HG03045 (cell line): ENCODE measurements around the gene KCTD2.
A peak's percentile ranks its signal among the peaks of the same experiment; 100 is the strongest.
"Not testable (repeated sequence)": the region's sequence is repeated elsewhere in the genome, so short reads cannot be mapped to it uniquely, and the experiment has no call there.

Source experiments
- ATAC-seq: cut with Tn5 transposase; IDR thresholded peaks from one replicate; pipeline ENCODE4 v1.9.1; 2021; ENCODE audit warnings: mild to moderate bottlenecking, moderate library complexity; ENCODE audit not compliant: unreplicated experiment

Gene KCTD2

DNA sequence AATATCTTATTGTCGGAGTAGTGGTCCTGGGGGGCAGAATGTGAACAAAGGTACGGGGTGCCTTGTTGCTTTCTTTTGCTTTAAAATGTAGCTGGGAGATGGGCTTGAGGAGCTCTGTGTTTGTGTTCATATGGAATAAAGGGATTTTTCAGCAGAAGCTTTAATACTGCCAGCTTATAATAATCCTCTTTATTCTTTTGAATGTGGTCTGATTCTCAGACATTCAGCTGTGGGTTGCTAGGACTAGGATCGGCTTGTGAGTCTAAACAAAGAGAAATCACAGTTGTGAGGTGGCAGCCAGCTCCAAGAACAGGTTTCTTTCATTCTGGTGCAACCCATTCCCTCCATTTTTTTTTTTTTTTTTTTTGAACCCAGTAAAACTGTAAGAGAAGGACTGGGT is 27.3 kb upstream of the KCTD2 start:
- ATAC-seq = no peak

DNA sequence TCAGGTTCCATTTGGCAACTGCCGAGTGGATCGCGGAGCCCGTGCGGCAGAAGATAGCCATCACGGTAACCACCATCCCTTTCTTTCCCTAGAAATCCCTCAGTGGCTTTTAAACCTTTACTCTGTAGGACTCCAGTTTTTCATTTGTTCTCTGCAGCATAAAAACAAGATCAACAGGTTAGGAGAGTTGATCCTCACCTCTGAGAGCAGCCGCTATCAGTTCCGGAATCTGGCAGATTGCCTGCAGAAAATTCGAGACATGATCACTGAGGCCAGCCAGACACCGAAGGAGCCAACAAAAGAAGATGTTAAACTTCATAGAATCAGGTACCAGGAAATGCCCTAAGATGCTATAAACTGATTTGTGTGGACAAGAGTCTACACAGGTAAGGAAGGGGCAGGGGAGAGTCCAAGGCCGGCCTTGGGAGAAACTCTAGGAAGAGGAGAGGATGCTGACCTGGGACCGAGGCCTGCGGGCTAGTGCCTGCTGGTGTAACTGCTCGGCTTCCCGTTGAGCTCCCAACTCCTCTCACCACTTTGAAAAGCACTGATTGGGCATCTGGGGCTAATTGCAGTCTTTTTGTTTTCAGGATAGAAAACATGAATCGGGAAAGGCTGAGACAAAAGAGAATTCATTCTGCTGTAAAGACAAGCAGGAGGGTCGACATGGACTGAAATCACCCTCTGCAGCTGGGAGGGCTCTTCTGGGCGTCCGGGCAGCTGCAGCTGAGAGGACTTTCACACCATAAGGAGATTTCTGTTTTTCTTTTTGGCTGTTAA is 26.5 kb upstream of the KCTD2 start:
- no peak for ATAC-seq

DNA sequence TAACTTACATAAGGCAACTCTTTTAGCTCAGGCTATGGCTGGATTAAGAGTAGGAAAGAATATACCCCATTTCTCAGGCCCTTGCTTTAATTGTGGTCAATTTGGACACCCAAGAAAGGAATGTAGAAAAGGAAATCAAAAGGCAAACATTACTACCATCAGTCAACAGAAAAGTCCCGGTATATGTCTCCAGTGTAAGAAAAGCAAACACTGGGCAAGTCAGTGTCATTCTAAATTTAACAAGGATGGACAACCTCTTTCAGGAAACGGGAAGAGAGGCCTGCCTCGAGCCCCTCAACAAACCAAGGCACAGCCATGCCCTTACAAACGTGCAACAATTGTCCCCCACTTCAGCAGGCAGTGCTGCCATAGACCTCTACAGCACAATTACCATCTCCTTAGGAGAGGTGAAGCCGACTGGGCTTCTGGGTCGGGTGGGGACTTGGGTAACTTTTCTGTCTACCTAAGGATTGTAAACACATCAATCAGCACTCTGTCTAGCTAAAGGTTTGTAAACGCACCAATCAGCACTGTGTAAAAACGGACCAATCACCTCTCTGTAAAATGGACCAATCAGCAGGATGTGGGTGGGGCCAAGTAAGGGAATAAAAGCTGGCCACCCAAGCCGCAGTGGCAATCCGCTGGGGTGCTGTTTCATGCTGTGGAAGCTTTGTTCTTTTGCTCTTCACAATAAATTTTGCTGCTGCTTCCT is 22.2 kb upstream of the KCTD2 start:
- no peak for ATAC-seq

DNA sequence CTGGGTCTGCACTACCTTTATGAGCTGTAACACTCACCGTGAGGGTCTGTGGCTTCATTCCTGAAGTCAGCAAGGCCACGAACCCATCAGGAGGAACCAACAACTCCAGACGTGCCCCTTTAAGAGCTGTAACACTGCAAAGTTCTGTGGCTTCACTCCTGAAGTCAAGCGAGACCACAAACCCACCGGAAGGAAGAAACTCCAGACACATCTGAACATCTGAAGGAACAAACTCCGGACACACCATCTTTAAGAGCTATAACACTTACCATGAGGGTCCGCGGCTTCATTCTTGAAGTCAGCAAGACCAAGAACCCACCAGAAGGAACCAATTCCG is 21.7 kb upstream of the KCTD2 start:
- not testable (repeated sequence) for ATAC-seq

DNA sequence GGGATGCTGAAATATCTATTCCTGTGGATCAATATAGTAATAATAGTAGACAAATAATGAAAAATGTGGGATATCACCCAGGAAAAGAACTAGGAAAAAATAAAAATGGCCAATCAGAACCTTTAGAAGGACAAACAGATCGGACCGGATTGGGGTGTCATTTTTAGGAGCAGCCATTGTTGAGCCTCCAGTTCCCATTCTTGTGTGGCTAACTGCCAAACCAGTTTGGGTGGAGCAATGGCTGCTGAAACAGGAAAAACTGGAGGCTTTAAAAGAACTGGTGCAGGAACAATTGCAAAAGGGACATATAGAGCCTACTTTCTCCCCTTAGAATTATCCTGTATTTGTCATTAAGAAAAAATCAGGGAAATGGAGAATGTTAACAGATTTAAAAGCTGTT is 20.4 kb upstream of the KCTD2 start:
- ATAC-seq = not testable (repeated sequence)

DNA sequence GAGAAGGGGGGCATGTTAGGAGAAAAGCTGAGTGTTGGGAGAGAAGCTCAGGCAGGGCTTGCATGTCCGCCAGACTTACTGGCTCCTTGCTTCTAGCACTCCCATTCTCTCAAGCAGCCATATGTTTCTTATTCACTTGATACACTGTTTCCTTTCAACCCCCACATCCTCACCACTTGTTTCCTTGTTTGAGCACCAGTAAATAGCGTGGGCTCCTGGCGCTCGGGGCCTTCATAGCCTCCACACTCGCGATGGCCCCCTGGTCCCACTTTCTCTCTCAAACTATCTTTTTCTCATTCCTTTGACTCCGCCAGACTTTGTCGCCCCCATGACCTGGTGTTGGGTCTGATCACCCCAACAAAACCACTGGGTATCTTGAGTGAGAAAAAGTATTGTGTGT is 16.9 kb upstream of the KCTD2 start:
- ATAC-seq = no peak

DNA sequence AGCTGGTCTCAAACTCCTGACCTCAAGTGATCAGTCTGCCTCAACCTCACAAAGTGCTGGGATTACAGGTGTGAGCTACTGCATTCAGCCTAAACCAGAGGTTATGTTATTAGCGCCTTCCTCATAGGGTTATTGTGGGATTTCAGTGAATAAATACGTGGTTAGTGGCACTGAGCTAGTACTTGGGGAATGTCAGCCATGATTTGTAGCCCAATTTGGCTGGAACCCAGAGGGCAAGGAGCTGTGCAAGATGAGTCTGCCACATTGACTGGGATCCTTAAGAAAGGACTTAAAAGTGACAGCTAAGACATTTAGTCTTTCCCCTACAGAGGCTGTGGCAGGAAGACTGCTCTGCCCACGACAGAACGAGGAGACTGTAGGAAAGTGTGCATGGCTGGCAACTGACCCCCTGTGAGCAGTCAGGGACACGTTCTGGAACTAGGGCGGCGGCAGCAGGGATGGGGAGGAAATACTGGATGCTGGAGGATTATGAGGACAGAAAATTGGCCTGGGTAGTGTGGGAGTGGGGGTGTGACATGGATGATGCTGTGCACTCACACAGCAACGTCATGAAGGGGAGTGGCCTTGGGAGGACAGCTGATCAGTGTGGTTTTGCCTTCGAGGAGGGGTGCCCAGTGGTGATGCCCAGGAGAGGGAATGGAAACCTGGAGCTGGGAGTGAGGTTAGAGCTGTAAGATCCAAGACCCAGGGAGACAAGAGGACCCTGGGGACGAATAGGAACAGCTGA is 14.9 kb upstream of the KCTD2 start:
- ATAC-seq = no peak

DNA sequence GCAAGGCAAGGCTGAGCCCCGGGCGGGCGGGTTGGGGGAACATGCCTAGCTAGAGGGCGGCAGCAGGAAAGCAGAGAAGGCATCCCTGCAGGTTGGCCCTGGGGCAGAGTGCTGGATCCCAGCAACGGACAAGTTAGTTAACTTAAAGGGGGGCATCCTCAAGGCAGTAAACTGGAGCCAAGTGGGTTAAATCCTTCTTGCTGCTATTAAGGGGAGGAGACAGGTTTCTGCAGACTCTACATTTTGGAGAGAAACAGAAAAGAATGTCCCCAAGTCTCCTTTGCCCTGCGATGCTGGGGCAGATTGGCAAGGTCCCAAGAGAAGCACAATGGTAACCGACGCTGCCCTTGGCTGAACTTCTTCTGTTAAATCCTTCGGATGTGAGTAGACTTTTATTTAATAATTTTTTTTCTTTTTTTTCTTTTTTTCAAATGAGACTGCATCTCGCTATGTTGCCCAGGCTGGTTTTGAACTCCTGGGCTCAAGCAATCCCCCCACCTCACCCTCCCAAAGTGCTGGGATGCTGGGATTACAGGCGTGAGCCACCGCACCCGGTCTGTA is 14.2 kb upstream of the KCTD2 start:
- no peak for ATAC-seq

DNA sequence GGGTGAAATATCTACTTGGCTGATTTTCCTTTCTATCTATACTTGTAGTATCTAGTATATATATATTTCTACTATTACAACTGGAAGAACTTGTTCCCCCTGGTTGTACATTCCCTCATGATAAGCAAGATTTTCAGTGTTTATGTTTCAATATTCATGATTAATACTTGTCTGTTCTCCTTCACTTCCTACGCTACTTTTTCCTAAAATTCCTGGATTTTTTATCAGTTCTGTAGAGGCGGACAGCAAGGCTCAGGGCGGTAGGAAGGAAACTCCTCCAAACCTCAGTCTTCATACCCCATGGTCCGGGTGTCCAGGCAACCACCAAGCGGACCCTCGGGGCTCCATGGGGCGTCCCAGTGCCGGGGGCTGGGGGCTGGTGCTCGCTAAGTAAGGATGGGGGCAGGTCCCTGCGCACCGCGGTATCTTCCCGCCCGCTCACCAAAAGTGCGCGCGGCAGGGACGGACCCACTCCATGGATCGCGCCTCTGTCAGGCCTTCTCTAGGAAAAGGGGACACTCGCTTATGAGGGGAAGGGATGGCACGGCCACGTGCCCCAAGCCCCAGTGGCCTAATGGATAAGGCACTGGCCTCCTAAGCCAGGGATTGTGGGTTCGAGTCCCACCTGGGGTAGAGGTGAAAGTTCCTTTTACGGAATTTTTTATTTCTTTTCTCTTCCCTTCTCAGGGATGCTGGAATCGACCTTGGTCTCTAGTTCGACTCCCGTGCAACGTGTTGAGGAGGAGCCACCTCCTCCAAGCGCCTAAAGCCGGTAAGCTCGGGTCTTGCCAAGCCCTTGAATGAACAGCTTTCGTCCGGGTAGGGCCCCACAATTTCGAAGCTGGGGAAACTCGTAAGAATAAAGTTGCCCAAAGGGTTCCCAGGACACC is 13.4 kb upstream of the KCTD2 start:
- ATAC-seq = peak; percentile 38

DNA sequence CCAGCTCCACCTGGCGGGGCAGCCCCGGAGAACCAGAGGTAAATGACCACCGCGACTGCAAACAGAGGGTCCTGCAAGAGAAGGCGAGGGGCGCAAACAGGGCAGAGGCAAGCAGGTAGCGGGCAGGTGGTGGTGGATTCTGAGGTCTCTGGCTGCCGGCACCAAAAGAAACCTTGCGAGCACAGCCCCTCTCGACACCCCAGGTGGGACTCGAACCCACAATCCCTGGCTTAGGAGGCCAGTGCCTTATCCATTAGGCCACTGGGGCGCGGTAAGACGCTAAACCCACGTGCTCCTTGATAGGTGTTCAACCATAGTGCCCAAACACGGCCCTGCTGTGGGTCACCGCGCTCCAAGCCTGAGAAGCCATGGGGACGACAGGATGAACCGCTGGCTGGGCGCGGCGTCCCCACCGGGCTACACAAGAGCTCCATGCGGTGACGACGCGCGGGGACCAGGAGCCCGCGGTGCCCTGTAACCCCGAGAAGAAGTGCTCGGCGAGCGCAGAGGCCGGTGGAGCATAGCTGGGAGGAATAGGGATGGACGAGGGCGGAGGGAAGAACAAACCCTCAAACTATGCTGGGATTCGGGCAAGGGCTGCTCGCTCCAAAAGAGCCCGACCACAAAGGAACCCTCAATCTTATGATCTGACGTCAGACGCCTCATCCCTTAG is 12.7 kb upstream of the KCTD2 start:
- peak; percentile 37 for ATAC-seq

DNA sequence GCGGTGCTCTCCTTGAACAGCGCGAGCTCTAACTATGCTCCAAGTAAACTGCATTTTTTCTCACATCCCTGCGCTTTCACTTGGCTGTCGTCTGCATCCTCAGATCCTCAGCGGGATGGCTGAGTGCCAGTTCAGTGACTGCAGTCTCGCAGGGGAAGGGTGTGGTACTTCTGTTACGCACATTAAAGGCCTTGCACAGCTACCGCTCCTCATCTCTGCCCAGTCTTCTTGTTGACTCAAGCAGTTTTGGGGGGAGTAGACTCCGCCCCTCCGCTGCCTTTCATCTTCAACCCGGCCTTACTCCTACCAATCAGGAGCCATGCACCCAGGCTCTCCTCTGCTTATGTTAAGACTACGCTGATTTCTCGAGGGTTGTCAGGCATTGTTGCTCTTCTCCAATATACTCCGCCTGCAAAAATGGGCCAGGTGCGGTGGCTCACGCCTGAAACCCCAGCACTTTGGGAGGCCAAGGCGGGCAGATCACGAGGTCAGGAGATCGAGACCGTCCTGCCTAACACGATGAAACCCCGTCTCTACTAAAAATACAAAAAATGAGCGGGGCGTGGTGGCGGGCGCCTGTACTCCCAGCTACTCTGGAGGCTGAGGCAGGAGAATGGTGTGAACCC is 10.3 kb upstream of the KCTD2 start:
- no peak for ATAC-seq

DNA sequence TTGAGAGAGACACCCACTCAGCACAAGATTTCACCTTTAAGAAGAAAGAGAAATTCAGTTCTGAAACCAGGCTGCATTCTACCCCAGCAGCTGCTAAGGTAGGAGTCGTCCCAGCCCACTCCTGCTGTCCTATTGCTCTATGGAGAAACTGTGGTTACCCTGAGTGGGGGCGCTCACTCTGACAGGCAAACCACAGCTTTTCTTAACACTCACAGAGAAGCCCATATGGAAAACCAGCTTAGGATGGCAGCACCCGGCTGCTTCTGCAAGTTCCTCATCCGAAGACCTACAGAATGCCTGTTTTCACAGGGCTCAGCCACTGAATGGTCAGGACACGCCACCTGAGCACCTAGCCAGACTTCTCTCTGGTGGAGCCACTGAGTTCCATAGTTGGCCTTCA is 7.8 kb upstream of the KCTD2 start:
- no peak for ATAC-seq

DNA sequence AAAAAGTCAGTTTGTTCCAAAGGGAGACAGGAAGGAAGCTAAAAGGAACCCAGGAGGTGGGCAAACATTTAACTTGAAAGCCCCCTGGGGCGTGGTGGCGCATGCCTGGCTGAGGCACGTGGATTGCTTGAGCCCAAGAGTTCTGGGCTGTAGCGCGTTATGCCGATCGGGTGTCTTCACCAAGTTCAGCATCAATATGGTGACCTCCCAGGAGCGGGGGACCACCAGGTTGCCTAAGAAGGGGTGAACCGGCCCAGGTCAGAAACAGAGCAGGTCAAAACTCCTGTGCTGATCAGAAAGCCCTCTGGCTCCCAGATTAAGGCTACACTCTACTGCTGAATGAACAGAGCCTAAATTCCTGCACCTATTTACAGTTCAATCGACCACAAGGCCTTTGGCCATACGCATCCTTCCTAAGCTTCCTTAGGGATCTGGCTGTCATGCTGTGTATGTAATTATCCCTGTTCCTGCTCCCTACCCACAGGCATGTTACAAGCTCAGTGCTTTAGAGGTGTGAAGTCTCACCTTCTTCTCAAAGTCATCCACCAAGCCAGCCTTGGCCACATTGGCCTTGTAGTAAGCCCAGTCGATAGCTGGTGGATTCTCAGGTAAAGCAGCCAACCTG is 5.3 kb upstream of the KCTD2 start:
- ATAC-seq = no peak

DNA sequence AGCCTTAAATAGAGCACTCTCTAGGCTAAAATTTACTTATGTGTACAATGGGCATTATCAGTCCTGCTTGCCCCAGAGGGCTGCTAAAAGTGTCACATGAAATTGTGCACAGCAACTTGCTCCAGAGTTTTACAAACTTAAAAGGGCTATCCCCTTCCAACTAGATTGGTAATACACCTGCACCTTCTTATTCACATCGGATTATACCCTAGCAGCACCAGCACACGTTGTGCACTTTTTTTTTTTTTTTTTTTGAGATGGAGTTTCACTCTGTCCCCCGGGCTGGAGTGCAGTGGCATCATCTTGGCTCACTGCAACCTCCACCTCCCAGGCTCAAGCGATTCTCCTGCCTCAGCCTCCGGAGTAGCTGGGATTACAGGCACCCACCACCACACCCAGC is 3.2 kb upstream of the KCTD2 start:
- not testable (repeated sequence) for ATAC-seq

DNA sequence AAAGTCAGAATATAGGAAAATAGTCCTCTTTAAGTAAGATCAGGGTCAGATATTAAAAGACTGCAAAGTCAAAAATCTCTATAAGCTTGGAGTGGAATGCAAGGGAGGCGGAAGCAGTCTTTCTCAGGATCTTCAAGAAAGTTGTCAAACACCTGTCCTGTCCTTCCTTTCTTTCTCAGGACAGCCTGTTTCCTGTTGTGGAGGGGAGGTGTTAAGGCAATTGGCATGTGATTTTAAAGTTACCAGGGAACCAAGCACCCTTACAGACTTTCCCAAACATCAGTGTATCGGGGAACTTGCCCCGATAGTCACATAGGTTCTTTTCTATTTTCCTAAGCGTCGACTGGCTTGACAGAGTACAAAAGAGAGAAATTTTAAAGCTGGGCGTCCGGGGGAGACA is 2.3 kb upstream of the KCTD2 start:
- ATAC-seq = no peak

DNA sequence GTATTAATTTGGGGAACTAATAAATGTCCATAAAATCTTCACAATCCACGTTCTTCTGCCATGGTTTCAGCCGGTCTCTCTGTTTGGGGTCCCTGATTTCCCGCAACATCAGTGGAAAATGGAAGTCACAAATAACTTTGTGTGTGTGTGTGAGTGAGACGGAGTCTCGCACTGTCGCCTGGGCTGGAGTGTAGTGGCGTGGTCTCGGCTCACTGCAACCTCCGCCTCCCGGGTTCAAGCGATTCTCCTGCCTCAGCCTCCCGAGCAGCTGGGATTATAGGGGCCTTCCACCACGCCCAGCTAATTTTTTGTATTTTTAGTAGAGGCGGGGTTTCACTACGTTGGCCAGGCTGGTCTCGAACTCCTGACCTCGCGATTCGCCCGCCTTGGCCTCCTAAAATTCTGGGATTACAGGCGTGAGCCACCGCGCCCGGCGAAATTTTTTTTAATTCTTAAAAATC is 1.0 kb upstream of the KCTD2 start:
- not testable (repeated sequence) for ATAC-seq

DNA sequence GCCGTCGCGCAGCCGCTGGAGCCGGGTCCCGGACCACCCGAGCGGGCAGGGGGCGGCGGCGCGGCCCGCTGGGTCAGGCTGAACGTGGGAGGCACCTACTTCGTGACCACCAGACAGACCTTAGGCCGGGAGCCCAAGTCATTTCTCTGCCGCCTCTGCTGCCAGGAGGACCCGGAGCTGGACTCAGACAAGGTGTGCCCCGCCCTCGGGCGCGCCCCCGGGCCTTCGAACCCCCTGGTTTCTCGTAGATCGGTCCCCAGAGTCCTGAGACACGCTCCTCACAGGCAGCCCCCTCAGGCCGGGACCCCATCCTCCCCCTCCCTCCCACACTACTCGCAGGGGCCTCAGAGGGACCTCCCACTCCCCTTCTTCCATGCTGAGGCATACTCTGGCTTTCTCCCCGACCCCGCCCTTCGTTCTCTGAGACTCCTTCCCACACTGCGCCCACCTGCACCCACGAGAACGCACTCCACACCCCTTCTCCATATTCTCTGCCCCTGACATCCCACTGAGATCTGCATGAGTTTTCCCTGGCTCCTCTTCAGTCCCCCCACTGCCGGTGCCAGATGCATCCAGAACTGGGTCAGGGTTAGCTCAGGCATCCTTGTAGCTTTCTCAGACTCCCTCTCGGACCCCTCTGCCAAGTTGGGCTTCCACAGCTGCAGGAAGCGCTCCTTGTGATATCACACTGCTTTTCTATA is 523 bp downstream of the KCTD2 start:
- ATAC-seq = no peak

DNA sequence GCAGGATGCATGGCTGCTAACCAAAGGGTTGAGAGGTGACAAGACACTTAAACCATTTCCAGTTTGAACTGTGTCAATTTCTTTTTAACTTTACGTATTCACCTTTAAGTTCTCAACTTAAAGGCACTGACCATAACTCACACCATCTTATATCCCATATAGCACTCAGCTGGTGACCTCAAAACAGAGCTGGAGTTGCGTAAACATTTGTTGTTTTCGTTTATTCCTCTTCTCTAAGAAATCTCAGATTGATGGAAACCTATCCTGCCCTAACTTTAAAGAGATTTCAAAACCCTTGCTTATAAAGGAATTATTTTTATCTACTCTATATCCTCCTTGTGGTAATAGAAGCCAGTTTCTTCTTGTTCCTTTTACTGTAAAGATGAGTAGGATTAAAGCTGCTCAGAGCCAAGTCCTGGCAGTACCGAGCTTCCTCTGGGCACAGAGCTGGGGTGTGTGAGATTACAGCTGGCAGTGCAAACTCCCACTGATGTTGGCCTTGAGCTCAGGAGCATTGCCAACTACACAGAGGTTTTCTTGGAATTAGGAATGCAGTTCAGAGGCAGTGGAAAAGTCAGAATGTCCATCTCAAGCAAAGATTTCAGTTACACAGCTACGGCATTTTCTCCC is 1.3 kb downstream of the KCTD2 start:
- no peak for ATAC-seq
